SW 1271 (cell line): ENCODE data around the gene AFF3.

ENCODE experiments used
- DNase-seq, 2 experiments: peaks; one replicate each; lab custom pipeline; 2025; lab: John Stamatoyannopoulos, UW

The AFF3 gene

DNA sequence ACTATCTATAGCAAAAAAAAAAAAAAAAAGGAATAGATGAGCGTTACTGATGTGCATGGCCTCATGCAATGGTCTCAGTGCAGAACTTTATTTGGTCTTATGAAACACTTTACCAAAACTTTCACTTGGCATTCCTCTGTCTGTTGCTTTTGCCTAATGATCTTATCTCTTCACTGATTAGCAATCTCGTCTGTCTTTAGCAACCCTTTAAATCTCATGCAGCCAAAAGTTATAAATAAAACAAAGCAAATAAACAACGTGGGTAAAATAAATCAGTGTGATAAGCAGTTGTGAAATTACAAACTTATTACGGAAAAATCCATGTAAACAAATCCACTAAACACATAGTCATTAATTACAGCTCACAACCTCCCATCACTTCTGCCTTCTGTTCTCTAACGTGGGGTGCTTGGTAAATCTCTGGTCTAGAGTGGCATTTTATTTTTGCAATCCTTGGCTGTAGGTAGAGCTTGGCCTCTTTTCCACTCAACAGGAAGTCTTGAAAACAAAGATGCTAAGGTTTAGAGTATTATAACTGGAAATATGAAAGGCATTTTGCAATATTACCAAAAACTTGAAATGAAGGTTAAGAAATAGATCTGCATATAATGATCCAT lies 288.0 kb downstream of the AFF3 start:
- no peak for DNase-seq

DNA sequence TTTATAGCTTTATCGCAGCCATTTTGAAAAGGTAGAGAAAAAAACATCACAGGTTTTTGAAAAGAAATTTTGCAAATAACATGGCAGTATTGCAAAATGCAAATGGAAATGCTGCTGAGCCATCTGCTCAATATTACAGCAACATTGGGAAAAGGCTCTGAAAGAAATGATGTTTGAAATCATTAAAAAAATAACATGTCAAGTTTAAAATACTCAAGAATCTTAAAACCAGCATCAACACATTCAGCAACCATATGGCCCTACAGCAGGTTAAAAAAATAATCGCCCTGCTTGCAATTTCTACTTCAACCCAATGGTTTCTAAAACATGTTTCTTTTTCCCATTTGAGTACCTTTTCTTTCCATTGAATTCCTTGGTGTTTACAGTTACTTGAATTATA lies 289.4 kb downstream of the AFF3 start:
- no peak for DNase-seq

DNA sequence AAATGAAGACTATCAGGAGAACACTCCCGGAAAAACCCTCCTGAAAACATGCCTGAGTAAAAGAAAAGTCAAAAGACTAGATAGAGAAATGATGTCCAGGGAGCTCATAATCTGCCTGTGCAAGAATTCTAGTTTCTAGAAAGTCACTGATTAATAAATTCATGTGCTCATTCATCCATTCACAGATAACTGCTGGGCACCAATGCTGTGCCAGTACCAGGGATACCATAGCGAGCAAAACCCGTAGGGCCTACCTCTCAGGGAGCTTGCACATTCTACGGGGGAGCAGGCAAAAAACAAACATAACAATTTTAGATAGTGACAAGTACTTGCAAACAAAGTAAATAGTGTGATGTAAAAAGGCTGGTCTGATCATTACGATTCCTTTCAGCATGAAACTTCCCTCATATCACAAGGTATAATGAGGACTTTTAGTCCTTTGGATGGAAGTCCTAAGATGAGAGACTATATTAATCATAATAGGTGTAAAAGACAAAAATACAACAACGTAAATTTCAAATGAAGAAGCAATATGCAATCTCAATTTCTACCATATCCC lies 289.9 kb downstream of the AFF3 start:
- DNase-seq: no peak

DNA sequence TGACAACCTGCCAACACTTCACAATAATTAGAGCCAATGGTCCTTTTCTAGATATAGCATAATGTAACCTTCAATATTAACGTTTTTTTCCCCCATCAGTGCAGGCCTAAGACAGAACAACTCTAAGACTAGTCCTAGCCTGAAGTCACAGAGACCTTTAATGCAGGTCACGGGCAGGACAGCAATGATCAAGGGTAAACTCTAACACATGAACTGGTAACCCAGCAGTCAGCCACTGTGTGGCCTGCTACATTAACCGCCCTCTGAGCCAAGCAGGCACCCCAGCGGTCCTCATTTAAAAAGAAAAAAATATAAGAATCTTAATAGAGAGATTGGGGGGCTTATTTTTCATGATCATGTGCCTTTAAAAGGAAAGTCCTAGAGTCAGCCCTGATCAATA lies 290.6 kb downstream of the AFF3 start:
- DNase-seq: no peak

DNA sequence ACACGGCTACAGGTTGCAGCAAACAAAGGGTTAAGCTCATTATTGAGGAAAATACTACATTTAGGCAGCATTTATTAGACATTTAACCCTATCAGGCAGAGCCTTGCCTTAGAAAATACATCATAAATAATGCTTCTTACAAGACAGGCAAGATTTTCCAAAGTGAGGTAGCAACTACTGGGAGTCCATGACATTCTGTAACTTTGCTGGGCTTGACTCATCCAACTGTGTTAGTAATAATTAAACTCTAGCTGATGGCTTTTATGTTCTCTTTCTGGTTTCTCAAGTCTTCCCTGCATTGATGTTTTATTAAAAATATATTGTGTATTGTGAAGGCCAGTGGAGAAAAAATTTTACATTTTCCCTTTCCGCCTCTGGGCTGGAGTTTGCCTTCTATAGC lies 291.3 kb downstream of the AFF3 start:
- no peak for DNase-seq

DNA sequence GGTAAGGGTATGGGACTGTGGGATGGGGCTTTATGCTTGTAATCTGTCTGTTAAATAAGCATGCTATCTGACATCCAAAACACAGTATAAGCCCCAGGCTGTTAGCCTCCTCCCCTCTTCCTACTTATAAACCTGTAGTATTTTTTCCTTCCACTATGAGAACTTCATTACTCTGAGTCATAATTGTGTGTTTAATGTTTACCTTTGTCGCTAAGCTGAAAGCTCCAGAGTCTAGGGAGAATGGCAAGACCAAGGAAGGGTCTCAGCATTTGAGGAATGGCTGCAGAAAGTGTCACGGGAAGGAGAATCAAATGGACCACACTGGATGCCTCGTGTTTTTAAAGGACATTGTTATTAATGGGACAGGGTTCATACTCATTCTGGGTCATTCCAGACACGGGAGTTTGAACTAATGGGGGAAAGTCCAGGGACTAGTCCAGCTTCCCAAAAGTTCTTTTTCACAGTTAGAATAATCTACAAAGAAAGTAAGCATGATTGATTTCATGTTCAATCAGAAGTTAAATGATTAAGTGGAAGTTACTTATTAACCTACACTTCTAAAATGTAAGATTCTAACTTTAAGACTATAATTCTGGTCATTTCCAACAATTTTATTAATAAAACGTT lies 292.2 kb downstream of the AFF3 start:
- DNase-seq: no peak

DNA sequence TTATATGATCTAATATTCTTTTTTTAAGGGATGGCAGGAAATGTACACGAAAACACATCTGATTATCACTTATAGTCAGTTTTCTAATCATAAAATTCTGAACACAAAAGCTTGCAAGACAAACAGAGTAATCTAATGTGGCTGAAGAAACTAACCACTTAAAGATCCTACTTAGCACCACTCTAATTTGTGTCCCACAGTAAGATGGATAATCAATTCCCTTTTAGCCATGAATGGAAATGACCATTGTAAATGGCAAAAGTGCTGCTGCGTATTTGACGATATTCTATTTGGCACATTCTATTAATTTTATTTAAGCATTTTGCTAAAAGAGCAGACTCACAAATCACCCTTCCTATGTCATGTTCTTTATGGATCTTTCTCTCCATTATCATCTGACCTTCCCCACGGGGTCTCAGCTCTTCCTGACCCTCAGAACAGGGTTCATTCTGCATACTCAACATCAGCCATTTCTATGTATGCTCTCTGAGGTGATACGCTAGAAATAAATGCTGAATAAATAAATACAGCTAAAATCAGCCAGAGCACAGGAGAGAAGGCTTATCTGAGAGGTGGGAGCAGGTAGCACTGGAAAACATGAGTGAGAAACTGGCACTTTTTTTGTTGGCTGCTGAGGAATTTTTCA lies 295.8 kb downstream of the AFF3 start:
- no peak for DNase-seq

DNA sequence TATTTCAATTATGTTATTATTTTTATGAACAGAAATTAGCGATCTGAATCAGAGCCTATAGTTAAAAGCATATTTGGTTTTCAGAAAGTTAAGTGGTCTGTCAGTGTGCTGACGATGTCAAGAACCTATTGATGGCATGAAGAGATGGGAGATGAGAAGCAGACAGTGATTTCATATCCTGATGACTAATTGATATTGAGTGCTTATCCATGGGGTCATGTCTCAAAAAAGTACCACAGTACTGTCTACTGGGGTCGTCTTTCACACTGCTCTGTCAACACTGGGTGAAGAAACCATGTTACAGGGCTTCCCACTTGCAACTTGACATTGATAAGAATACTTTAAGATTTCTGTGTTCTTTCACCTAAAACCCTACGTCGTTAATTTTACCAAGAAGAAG lies 297.1 kb downstream of the AFF3 start:
- DNase-seq: no peak

DNA sequence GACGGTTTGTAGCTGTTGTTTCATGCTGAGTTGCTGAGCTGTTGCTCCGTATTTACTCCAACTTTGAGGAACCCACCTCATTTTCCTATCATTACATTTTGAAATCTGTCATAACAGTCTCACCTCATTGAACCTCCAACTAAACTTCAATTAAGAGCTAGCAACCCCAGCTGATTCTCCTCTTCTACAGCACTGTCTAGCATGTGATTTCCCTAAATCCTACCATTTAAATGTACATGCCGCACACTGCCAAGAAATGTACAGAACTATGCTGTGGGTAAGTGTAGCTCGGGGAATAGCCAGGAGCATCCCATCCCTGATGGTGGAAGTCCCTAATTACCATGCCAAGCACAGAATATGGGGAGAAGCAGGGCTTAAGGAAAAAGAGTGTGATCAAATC lies 299.9 kb downstream of the AFF3 start:
- no peak for DNase-seq

DNA sequence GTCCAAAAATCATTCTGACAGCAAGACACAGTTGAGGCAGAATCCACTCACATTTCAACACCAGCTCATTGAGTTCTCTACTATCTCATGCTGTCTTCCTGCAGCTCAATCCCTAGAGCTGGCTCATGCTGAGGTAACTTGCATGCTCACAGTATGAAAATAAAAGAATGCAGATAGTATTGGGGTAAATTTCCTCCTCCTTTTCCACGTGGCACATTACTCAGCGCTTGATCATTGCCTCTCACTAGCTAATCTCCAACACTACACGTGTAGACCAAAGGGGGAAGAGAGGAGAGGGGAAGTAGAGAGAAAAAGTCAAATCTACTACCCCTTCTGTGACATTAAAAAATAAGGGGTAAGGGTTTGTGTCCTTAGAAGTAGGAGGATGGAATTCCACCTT lies 300.6 kb downstream of the AFF3 start:
- DNase-seq: no peak

DNA sequence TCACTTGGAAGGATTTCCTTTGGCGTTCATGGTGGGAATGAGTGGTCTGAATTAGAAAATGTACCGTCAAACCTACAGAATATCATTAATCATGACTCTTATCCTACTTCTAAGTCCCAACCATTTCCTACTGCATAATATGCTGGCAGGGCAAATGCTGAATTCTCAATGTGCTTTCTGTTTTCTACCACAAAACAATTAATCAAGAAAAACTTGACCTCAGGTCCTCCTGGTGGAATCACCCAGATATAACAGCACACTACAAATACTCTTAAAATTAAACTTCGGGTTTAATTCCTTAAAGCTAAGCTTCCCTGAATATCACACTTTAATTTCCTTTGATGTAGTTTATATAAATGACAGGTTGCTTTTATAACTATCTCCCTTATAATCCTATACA lies 301.6 kb downstream of the AFF3 start:
- DNase-seq: no peak

DNA sequence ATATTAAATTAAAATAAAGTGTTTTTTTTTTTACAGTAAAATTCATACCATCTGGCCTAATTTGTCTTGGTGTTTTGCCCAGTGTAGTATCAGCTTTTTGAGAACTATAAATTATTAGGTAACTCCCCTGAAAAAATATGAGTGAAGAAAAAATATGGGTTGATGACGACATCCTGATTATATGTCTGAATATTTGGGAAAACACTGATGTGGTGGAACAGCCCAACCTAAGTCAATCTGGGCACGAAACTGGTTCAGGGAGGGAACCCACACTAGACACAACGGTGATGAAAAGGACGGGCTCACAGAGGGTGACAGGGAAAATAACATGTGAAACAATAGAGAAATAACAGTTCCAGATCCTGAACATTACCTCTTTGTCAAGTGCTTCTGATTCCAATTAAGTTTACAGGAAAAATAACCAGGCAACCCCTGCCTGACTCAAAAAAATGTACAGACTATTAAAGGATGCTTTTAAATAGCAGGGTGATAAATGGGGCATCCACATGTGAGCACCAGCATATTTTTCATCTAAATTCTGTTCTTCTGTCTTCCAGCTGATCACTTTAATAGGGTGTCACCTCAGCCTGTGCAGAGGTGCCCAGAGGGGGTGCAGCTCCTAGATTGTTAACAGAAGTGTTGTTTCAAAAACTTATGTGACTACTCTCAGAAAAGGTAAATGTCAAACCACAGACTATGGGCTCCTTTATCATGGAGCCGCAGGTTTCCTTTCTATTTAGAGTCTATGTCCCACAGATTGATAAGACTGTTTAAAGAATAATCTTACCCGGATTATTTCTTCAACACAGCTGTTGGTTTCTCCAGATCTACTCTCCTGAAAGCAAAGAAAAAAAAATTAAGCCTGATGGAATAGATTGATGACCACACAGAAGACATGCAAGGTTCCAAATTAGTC lies 305.4 kb downstream of the AFF3 start:
- no peak for DNase-seq

DNA sequence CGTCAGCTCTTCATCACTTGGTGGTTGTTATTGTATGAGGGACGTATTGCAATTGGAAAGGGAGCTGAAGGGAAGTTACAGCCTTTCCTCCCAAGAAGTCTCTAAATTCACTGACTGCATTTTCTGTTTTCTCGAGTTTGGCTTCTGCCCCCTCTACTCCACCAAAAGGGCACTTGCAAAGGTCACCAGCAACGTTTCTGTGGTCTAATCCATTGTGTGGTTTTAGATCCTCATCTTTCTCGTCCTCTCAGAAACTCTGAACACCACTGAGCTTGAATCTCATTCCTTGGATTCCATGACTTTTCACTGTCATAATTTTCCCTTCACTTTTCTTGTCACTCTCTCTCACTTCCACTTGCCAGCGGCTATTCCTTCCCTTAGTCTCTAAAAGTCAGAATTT lies 308.0 kb downstream of the AFF3 start:
- DNase-seq: no peak

DNA sequence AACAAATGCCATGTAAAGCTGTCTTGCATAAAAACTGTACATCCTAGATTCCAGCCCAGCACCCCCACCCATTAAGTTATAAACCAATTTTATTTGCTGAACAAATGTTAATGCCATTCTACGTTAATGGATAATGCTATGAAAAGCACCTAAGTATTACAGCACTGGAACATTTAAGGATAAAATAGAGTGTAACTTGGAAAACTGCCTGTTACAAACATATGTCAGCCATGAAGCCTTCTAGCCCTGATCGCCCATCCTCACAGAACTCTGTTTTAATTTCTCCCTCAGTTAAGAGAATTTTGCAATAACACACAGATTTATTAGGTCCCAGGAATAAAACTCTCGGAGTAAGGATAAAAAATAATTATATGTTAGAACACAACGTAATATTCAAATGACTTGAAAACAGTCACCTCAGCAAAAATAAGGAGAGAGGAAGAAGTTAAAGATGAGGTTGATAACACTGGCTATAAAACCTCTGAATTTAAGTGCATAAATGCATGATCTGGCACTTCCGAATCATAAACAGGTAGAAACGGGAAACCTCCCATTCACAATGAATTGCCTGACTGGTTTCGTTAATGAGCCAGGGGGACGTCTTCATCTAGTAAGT lies 308.7 kb downstream of the AFF3 start:
- DNase-seq: no peak

DNA sequence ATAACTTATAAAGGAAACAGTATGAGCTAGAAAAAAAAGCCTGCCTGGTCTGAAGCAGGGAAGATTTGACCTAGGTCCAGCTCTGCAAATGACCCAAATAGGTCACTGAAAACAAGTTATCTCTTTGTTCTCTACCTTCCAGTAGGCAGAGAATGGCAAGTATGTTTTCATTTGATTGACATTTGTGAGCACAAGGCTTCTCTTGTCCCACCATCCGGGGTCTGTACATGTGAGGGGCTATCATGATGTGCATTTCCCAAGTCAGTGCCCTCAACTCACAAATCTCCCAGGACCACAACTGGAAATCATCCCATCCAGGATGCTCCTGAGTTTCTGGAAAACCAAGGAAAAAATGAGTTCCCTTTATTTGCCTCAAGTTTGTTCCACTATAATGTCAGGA lies 309.5 kb downstream of the AFF3 start:
- DNase-seq: no peak

DNA sequence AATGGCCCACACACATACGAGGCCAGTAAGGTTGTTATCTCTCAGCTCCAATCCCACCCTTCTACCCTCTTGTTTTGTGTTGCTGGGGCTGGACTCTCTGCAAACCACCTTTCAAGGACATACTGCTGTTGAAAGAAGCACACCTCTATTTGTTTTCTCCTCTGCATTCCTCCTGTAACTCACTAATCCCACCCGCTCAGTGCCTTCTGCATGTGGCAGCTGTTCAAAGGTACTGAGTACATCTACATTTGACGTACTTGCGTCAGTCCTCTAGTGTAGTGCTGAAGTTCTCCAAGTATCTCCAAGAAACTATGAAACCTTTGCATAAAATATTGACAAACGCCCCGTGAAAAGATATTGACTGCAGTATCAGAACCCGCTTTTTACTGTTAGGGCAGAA lies 310.6 kb downstream of the AFF3 start:
- DNase-seq: no peak

DNA sequence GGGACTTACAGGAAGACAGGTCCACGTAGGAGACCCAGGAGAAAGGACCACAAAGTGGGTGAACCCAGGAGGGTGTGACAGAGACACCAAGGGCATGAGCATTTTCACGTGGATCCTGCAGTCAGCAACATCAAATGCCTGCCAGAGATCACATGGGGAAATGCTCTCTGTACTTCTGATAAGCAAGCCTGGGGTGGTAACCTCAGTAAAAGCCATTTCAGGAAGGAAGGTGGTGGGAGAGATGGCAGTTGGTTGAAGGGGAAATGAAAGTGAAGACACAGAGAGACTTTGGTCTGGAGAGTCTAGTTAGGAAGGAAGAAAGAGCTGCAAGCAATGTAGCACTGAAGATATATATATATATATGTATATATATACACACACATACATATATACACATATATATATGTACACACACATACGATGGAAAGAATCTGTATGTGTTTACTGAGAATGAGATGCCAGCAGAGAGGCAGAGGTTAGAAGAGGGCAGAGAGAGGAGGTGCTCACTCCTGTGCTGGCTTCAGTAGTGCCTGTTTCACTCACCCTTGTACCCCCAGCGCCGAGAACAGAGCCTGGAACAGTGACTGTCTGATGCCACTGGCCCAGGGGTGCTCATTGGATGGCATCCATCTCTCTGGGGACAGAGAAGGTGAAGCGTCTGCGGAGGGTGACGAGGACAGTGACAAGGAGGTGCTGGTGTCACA lies 314.9 kb downstream of the AFF3 start:
- no peak for DNase-seq

DNA sequence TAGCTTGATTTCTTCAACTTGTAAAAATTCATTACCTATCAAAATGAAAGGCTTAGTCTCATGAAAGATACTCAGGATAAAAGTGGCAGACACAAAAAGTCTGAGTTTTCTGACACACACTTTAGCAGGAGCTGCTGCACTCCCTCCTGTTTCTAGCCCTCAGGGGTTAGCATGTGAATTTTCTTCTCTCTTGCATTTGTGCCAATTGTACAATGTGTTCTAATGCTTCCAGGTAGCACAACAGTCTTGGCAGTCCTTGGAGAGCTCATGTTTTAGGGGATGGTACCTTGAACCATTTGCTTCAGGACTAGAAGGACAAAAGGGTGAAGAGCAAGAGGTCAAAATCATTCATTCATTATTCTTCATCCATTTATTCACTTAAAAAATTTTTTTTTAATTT lies 316.8 kb downstream of the AFF3 start:
- no peak for DNase-seq

DNA sequence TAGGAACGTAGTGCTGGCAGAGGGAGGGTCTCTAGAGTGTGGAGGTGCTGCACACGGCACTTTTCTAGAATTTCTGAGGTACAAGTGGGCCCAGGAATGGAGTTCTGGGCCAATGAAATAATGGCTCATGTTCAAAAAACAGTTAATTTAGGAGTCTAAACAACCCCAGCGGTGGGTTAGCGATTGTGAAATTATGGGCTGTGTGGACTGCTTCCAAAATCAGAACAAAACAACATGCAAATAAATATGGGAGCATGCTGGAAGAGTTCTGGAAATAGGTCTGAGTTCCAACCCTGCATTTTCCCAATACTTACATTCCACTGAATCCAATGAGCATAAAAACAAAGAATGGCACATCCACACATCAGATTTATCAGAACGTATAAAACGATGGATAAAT lies 317.6 kb downstream of the AFF3 start:
- DNase-seq: no peak

DNA sequence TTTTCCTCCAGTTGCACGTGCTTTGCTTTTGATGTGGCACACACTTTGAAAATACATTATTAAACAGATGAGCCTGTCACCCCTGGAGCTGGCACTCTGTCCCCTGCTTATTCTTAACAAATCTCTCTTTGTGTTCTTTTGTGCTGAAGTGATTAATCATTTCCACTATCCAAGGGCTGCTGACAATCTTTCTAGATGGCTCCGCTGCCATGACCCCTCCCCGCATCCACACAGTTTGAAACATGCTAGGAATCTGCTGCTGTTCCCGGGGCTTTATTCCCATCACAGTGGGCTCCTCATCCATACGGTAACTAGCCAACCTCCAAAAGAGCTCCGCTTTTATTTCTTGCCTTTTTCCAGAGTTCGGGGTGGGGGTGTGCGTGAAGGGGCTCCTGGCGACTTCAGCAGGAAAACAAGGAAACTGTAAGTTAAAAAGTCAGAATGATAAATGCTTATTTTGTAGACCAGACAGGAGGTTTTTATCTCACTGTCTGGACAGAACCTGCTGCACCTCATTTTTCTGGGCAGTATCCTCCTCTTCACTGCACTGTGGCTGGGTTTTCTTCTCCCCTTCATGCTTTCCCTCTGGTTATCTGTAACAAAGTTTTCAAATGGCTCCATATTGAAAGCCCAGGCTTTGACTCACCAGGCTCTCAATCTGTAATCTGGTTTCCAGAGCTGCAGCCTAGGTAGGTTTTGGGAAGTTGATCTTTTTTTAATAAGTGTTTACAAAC lies 319.7 kb downstream of the AFF3 start:
- DNase-seq: no peak

DNA sequence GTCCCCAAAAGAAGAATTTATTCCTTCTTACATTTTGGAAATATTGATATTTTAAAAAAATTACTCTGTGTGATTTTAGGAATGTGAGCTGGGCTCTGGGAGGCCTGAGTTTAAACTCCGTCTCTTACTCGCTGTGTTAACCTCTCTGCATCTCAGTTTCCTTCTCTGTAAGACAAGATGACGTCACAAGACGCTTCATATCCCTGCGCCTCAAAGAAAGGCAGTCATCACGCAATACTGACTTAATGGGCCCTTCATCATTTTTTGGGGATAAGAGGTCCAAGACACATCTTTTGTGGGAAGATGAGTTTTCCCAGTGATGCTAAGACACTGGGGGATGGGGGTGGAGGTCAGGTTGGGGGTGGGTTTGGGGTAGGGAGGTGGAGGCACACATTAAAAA lies 320.4 kb downstream of the AFF3 start:
- DNase-seq: no peak
